ENCODE data around the gene RNF168.
A peak's percentile ranks its signal among the peaks of the same experiment; 100 is the strongest.
"Not testable (repeated sequence)": the region's sequence is repeated elsewhere in the genome, so short reads cannot be mapped to it uniquely, and the experiment has no call there.

Gene RNF168

GRCh38 chr3:196517162-196517800 is 13.7 kb upstream of the RNF168 start:
- DNase-seq: no peak
- Histone ChIP-seq H3K36me3 (ENCODE audit: control insufficient read depth, insufficient read depth, low read length) (no peaks in the 10 kb centered on the region), H3K4me1 (ENCODE audit: control insufficient read depth, insufficient read depth, low read length, poor library complexity, severe bottlenecking) (no peaks in the 10 kb centered on the region), H3K4me3 (ENCODE audit: insufficient read depth, low read depth, low read length, poor library complexity, severe bottlenecking) (no peak overlapping the region), H3K9me3 (ENCODE audit: control insufficient read depth, low read length) (peaks cover 12% of the 10 kb centered on the region), H3K27me3 (replicated peaks; ENCODE audit: control insufficient read depth, insufficient read depth, low read length, poor library complexity, severe bottlenecking) (no peaks in the 10 kb centered on the region), H3K27ac (ENCODE audit: insufficient read depth, low read length, poor library complexity, severe bottlenecking) (no peak overlapping the region)

GRCh38 chr3:196514913-196515621 is 11.5 kb upstream of the RNF168 start, which contains the start of gene SMCO1:
Gene SMCO1, minus strand, starts transcription at chr3:196515346. Its CDS starts 137 bp downstream, at chr3:196515209.
- H3K9me3 ChIP-seq (ENCODE audit: control insufficient read depth, low read length): peaks cover 9% of the 10 kb centered on the region
- no peak within 1 kb of the TSS for H3K27ac ChIP-seq (ENCODE audit: insufficient read depth, low read length, poor library complexity, severe bottlenecking)
- H3K4me3 ChIP-seq (ENCODE audit: insufficient read depth, low read depth, low read length, poor library complexity, severe bottlenecking): no peak within 1 kb of the TSS
- no peaks in the 10 kb centered on the region for H3K4me1 ChIP-seq (ENCODE audit: control insufficient read depth, insufficient read depth, low read length, poor library complexity, severe bottlenecking)
- H3K36me3 ChIP-seq (ENCODE audit: control insufficient read depth, insufficient read depth, low read length): no peaks in the 10 kb centered on the region
- no peaks in the 10 kb centered on the region for H3K27me3 ChIP-seq (replicated peaks; ENCODE audit: control insufficient read depth, insufficient read depth, low read length, poor library complexity, severe bottlenecking)
- no peak for DNase-seq

GRCh38 chr3:196514350-196514716 is 10.8 kb upstream of the RNF168 start:
- no peak for DNase-seq
- Histone ChIP-seq H3K36me3 (ENCODE audit: control insufficient read depth, insufficient read depth, low read length) (no peaks in the 10 kb centered on the region), H3K4me3 (ENCODE audit: insufficient read depth, low read depth, low read length, poor library complexity, severe bottlenecking) (no peak overlapping the region)

GRCh38 chr3:196513697-196514349 is 10.3 kb upstream of the RNF168 start:
- no peak overlapping the region for H3K4me3 ChIP-seq (ENCODE audit: insufficient read depth, low read depth, low read length, poor library complexity, severe bottlenecking)
- H3K27me3 ChIP-seq (replicated peaks; ENCODE audit: control insufficient read depth, insufficient read depth, low read length, poor library complexity, severe bottlenecking): no peaks in the 10 kb centered on the region
- H3K4me1 ChIP-seq (ENCODE audit: control insufficient read depth, insufficient read depth, low read length, poor library complexity, severe bottlenecking): no peaks in the 10 kb centered on the region
- DNase-seq: no peak
- H3K36me3 ChIP-seq (ENCODE audit: control insufficient read depth, insufficient read depth, low read length): no peaks in the 10 kb centered on the region
- no peak overlapping the region for H3K27ac ChIP-seq (ENCODE audit: insufficient read depth, low read length, poor library complexity, severe bottlenecking)
- no peaks in the 10 kb centered on the region for H3K9me3 ChIP-seq (ENCODE audit: control insufficient read depth, low read length)

More at GRCh38 chr3:196514350-196514716, 10.8 kb upstream of the RNF168 start:
- H3K27ac ChIP-seq (ENCODE audit: insufficient read depth, low read length, poor library complexity, severe bottlenecking): no peak overlapping the region
- peaks cover 2% of the 10 kb centered on the region for H3K9me3 ChIP-seq (ENCODE audit: control insufficient read depth, low read length)
- H3K4me1 ChIP-seq (ENCODE audit: control insufficient read depth, insufficient read depth, low read length, poor library complexity, severe bottlenecking): no peaks in the 10 kb centered on the region
- H3K27me3 ChIP-seq (replicated peaks; ENCODE audit: control insufficient read depth, insufficient read depth, low read length, poor library complexity, severe bottlenecking): no peaks in the 10 kb centered on the region

- not testable (repeated sequence) for H3K9me3 ChIP-seq (ENCODE audit: control insufficient read depth, low read length); H3K27me3 ChIP-seq (replicated peaks; ENCODE audit: control insufficient read depth, insufficient read depth, low read length, poor library complexity, severe bottlenecking); DNase-seq; H3K4me1 ChIP-seq (ENCODE audit: control insufficient read depth, insufficient read depth, low read length, poor library complexity, severe bottlenecking); H3K27ac ChIP-seq (ENCODE audit: insufficient read depth, low read length, poor library complexity, severe bottlenecking); H3K4me3 ChIP-seq (ENCODE audit: insufficient read depth, low read depth, low read length, poor library complexity, severe bottlenecking); H3K36me3 ChIP-seq (ENCODE audit: control insufficient read depth, insufficient read depth, low read length)
Measured at GRCh38 chr3:196511646-196512425, 8.3 kb upstream of the RNF168 start.

- not testable (repeated sequence) for H3K4me1 ChIP-seq (ENCODE audit: control insufficient read depth, insufficient read depth, low read length, poor library complexity, severe bottlenecking); H3K27ac ChIP-seq (ENCODE audit: insufficient read depth, low read length, poor library complexity, severe bottlenecking); H3K36me3 ChIP-seq (ENCODE audit: control insufficient read depth, insufficient read depth, low read length); DNase-seq; H3K9me3 ChIP-seq (ENCODE audit: control insufficient read depth, low read length); H3K27me3 ChIP-seq (replicated peaks; ENCODE audit: control insufficient read depth, insufficient read depth, low read length, poor library complexity, severe bottlenecking); H3K4me3 ChIP-seq (ENCODE audit: insufficient read depth, low read depth, low read length, poor library complexity, severe bottlenecking)
Measured at GRCh38 chr3:196511108-196511507, 7.5 kb upstream of the RNF168 start.

- Histone ChIP-seq H3K36me3 (ENCODE audit: control insufficient read depth, insufficient read depth, low read length) (no peaks in the 10 kb centered on the region), H3K4me1 (ENCODE audit: control insufficient read depth, insufficient read depth, low read length, poor library complexity, severe bottlenecking) (peaks cover 4% of the 10 kb centered on the region), H3K27me3 (replicated peaks; ENCODE audit: control insufficient read depth, insufficient read depth, low read length, poor library complexity, severe bottlenecking) (no peaks in the 10 kb centered on the region), H3K27ac (ENCODE audit: insufficient read depth, low read length, poor library complexity, severe bottlenecking) (no peak overlapping the region), H3K9me3 (ENCODE audit: control insufficient read depth, low read length) (no peaks in the 10 kb centered on the region), H3K4me3 (ENCODE audit: insufficient read depth, low read depth, low read length, poor library complexity, severe bottlenecking) (no peak overlapping the region)
- no peak for DNase-seq
Measured at GRCh38 chr3:196506687-196507086, 3.1 kb upstream of the RNF168 start.

GRCh38 chr3:196504556-196504955 is 988 bp upstream of the RNF168 start:
- Histone ChIP-seq H3K27ac (ENCODE audit: insufficient read depth, low read length, poor library complexity, severe bottlenecking) (peak overlapping the region; percentile 80), H3K36me3 (ENCODE audit: control insufficient read depth, insufficient read depth, low read length) (no peaks in the 10 kb centered on the region), H3K4me3 (ENCODE audit: insufficient read depth, low read depth, low read length, poor library complexity, severe bottlenecking) (no peak overlapping the region), H3K4me1 (ENCODE audit: control insufficient read depth, insufficient read depth, low read length, poor library complexity, severe bottlenecking) (peaks cover 10% of the 10 kb centered on the region), H3K27me3 (replicated peaks; ENCODE audit: control insufficient read depth, insufficient read depth, low read length, poor library complexity, severe bottlenecking) (no peaks in the 10 kb centered on the region), H3K9me3 (ENCODE audit: control insufficient read depth, low read length) (no peaks in the 10 kb centered on the region)
- no peak for DNase-seq

GRCh38 chr3:196504077-196504398 is 470 bp upstream of the RNF168 start:
- H3K36me3 ChIP-seq (ENCODE audit: control insufficient read depth, insufficient read depth, low read length); DNase-seq; H3K27me3 ChIP-seq (replicated peaks; ENCODE audit: control insufficient read depth, insufficient read depth, low read length, poor library complexity, severe bottlenecking); H3K9me3 ChIP-seq (ENCODE audit: control insufficient read depth, low read length): not testable (repeated sequence)
- peak overlapping the region; percentile 80 for H3K27ac ChIP-seq (ENCODE audit: insufficient read depth, low read length, poor library complexity, severe bottlenecking)
- H3K4me1 ChIP-seq (ENCODE audit: control insufficient read depth, insufficient read depth, low read length, poor library complexity, severe bottlenecking): peaks cover 12% of the 10 kb centered on the region
- peak overlapping the region; percentile 79 for H3K4me3 ChIP-seq (ENCODE audit: insufficient read depth, low read depth, low read length, poor library complexity, severe bottlenecking)
